Measurements from ENCODE around the gene ITM2C.

ITM2C gene

GRCh38 chr2:230924470-230925341 lies 60.0 kb downstream of the ITM2C start, which contains the start of gene GPR55:
Gene GPR55, minus strand, starts transcription at chr2:230925242. Its CDS starts 14,280 bp downstream, at chr2:230910962.
- DNase-seq (ENCODE audit: low read depth, low spot score): no peak
- TF ChIP-seq SUZ12 (IDR thresholded peaks at IDR 0.05; ENCODE audit: extremely low read depth, insufficient read depth, insufficient read length): no peak
- no peak for TF ChIP-seq YY1 (IDR thresholded peaks at IDR 0.05; ENCODE audit: insufficient read depth, insufficient read length)
- no peak for TF ChIP-seq ZNF274 (IDR thresholded peaks at IDR 0.05; ENCODE audit: low read depth, low read length)
- Histone ChIP-seq H3K9me3 (ENCODE audit: insufficient read depth, low read length) (no peaks in the 10 kb centered on the region), H3K9ac (ENCODE audit: insufficient read length, low read depth) (no peak within 1 kb of the TSS), H3K4me1 (ENCODE audit: insufficient read depth, insufficient read length) (peaks cover 17% of the 10 kb centered on the region), H3K4me3 (ENCODE audit: insufficient read length, low read depth) (no peak within 1 kb of the TSS), H3K27me3 (ENCODE audit: insufficient read depth, insufficient read length) (no peaks in the 10 kb centered on the region), H3K36me3 (ENCODE audit: insufficient read depth, insufficient read length, low read length) (no peaks in the 10 kb centered on the region)

- TF ChIP-seq YY1 (IDR thresholded peaks at IDR 0.05; ENCODE audit: insufficient read depth, insufficient read length) (no peak), ZNF274 (IDR thresholded peaks at IDR 0.05; ENCODE audit: low read depth, low read length) (no peak), SUZ12 (IDR thresholded peaks at IDR 0.05; ENCODE audit: extremely low read depth, insufficient read depth, insufficient read length) (no peak)
- H3K4me1 ChIP-seq (ENCODE audit: insufficient read depth, insufficient read length): peaks cover 17% of the 10 kb centered on the region
- no peak for DNase-seq (ENCODE audit: low read depth, low spot score)
- no peaks in the 10 kb centered on the region for H3K36me3 ChIP-seq (ENCODE audit: insufficient read depth, insufficient read length, low read length)
- H3K9me3 ChIP-seq (ENCODE audit: insufficient read depth, low read length): no peaks in the 10 kb centered on the region
- no peaks in the 10 kb centered on the region for H3K27me3 ChIP-seq (ENCODE audit: insufficient read depth, insufficient read length)
- H3K9ac ChIP-seq (ENCODE audit: insufficient read length, low read depth): no peak overlapping the region
- no peak overlapping the region for H3K4me3 ChIP-seq (ENCODE audit: insufficient read length, low read depth)
Observed at GRCh38 chr2:230925443-230925878, 60.7 kb downstream of the ITM2C start.

GRCh38 chr2:230925879-230926765 lies 61.4 kb downstream of the ITM2C start:
- DNase-seq (ENCODE audit: low read depth, low spot score): no peak
- H3K4me1 ChIP-seq (ENCODE audit: insufficient read depth, insufficient read length): peaks cover 17% of the 10 kb centered on the region
- TF ChIP-seq ZNF274 (IDR thresholded peaks at IDR 0.05; ENCODE audit: low read depth, low read length): no peak
- no peak for TF ChIP-seq SUZ12 (IDR thresholded peaks at IDR 0.05; ENCODE audit: extremely low read depth, insufficient read depth, insufficient read length)
- no peak for TF ChIP-seq YY1 (IDR thresholded peaks at IDR 0.05; ENCODE audit: insufficient read depth, insufficient read length)
- no peaks in the 10 kb centered on the region for H3K27me3 ChIP-seq (ENCODE audit: insufficient read depth, insufficient read length)
- no peak overlapping the region for H3K4me3 ChIP-seq (ENCODE audit: insufficient read length, low read depth)
- no peaks in the 10 kb centered on the region for H3K36me3 ChIP-seq (ENCODE audit: insufficient read depth, insufficient read length, low read length)
- H3K9ac ChIP-seq (ENCODE audit: insufficient read length, low read depth): no peak overlapping the region
- H3K9me3 ChIP-seq (ENCODE audit: insufficient read depth, low read length): no peaks in the 10 kb centered on the region

GRCh38 chr2:230927711-230928341 lies 63.1 kb downstream of the ITM2C start:
- DNase-seq (ENCODE audit: low read depth, low spot score): no peak
- H3K4me1 ChIP-seq (ENCODE audit: insufficient read depth, insufficient read length): peaks cover 20% of the 10 kb centered on the region
- TF ChIP-seq SUZ12 (IDR thresholded peaks at IDR 0.05; ENCODE audit: extremely low read depth, insufficient read depth, insufficient read length) (no peak), YY1 (IDR thresholded peaks at IDR 0.05; ENCODE audit: insufficient read depth, insufficient read length) (no peak), ZNF274 (IDR thresholded peaks at IDR 0.05; ENCODE audit: low read depth, low read length) (no peak)
- H3K4me3 ChIP-seq (ENCODE audit: insufficient read length, low read depth): no peak overlapping the region
- H3K36me3 ChIP-seq (ENCODE audit: insufficient read depth, insufficient read length, low read length): no peaks in the 10 kb centered on the region
- H3K9me3 ChIP-seq (ENCODE audit: insufficient read depth, low read length): no peaks in the 10 kb centered on the region
- H3K27me3 ChIP-seq (ENCODE audit: insufficient read depth, insufficient read length): peaks cover 3% of the 10 kb centered on the region
- H3K9ac ChIP-seq (ENCODE audit: insufficient read length, low read depth): no peak overlapping the region

Measured in NT2/D1 (cell line).